OCI-LY7 (cell line): ENCODE measurements around the gene RNF144A. TPM values are rescaled to one million over a fixed set of nuclear protein-coding genes. Genes with fewer than 3 reads are reported as not detected.

Experiments used
- BruUV-seq: library from RNA; stranded (reverse); fragments of 400-500 nt; replicated peaks from 2 replicates; lab custom pipeline; 2021; lab: Mats Ljungman, UMichigan
- CTCF ChIA-PET: fragments of 300-600 bp; sonication (Branson Sonifier 250); formaldehyde crosslinking; loops from one replicate; lab custom pipeline; 2022; ENCODE audit warnings: antibody characterized with exemption; ENCODE audit not compliant: unreplicated experiment; lab: Charles Lee
- POLR2A ChIA-PET: fragments of 300-600 bp; sonication (Branson Sonifier 250); formaldehyde crosslinking; loops from one replicate; lab custom pipeline; 2022; ENCODE audit warnings: antibody characterized with exemption; lab: Charles Lee
- DNase-seq: peaks from one replicate; pipeline ENCODE4 v3.0.0-alpha.2; 2015; ENCODE audit warnings: low spot score
- H2AFZ ChIP-seq: fragments of 200-600 bp; sonication (generic), shearing (Covaris generic); 2 replicates; pipeline ENCODE4 v1.6.1; 2014; ENCODE audit warnings: mild to moderate bottlenecking, antibody characterized with exemption, low read length, moderate library complexity
- H3K27ac ChIP-seq: fragments of 200-600 bp; sonication (generic); 2 replicates; pipeline ENCODE4 v1.5.1; 2014; ENCODE audit warnings: mixed run types, low read depth, mild to moderate bottlenecking, moderate library complexity, low read length, inconsistent platforms; ENCODE audit not compliant: poor library complexity, severe bottlenecking
- H3K36me3 ChIP-seq: fragments of 200-600 bp; sonication (generic); 2 replicates; pipeline ENCODE4 v1.6.1; 2014; ENCODE audit warnings: mild to moderate bottlenecking, antibody characterized with exemption, low read length, moderate library complexity, mixed read lengths; ENCODE audit not compliant: insufficient read depth
- H3K4me1 ChIP-seq: fragments of 200-600 bp; sonication (generic); 2 replicates; pipeline ENCODE4 v1.5.1; 2014; ENCODE audit warnings: mild to moderate bottlenecking, low read length; ENCODE audit not compliant: insufficient read depth, poor library complexity, severe bottlenecking
- H3K4me2 ChIP-seq: fragments of 200-600 bp; sonication (generic); 2 replicates; pipeline ENCODE4 v1.6.1; 2014; ENCODE audit warnings: mild to moderate bottlenecking, low read length
- H3K4me3 ChIP-seq: fragments of 200-600 bp; sonication (generic); 2 replicates; pipeline ENCODE4 v1.5.1; 2014; ENCODE audit warnings: mild to moderate bottlenecking, low read depth, low read length; ENCODE audit not compliant: poor library complexity, severe bottlenecking
- H3K79me2 ChIP-seq: fragments of 200-600 bp; sonication (generic); 2 replicates; pipeline ENCODE4 v1.6.1; 2016; ENCODE audit warnings: low read depth, mild to moderate bottlenecking, low read length, moderate library complexity, mixed read lengths; ENCODE audit not compliant: insufficient read depth
- H3K9me2 ChIP-seq: fragments of 200-600 bp; sonication (generic); 2 replicates; pipeline ENCODE4 v1.6.1; 2016; ENCODE audit warnings: mild to moderate bottlenecking, low read length, mixed read lengths; ENCODE audit not compliant: insufficient read depth
- H3K9me3 ChIP-seq: fragments of 200-600 bp; sonication (generic); 2 replicates; pipeline ENCODE4 v1.6.1; 2014; ENCODE audit warnings: mild to moderate bottlenecking, mixed run types, low read length, mixed read lengths
- H4K20me1 ChIP-seq: fragments of 200-600 bp; sonication (generic); 2 replicates; pipeline ENCODE4 v1.6.1; 2014; ENCODE audit warnings: mild to moderate bottlenecking, antibody characterized with exemption, low read length, moderate library complexity, mixed read lengths; ENCODE audit not compliant: insufficient read depth
- CTCF ChIP-seq: fragments of 200-600 bp; sonication (generic); conservative IDR thresholded peaks from 2 replicates; pipeline ENCODE4 v1.5.1; 2014; ENCODE audit warnings: mild to moderate bottlenecking, antibody characterized with exemption, low read length, moderate library complexity, mixed read lengths
- EZH2phosphoT487 ChIP-seq: fragments of 200-600 bp; sonication (generic); IDR thresholded peaks from 2 replicates; pipeline ENCODE4 v1.6.1; 2018; ENCODE audit warnings: low read depth, borderline replicate concordance, mild to moderate bottlenecking, mixed run types, antibody characterized with exemption, low read length, moderate library complexity, mixed read lengths
- intact Hi-C: fragments of 100-400 bp; cut with micrococcal nuclease; formaldehyde crosslinking; loops from one replicate; pipeline ENCODE4 v1.10.0; 2022; ENCODE audit not compliant: unreplicated experiment
- total RNA-seq, 2 experiments: library from RNA; depleted of rRNA in 1 of 2; stranded (reverse); fragments of >200 nt in 1 of 2; shearing (Covaris generic) in 1 of 2; gene quantifications; 2 replicates each; pipeline ENCODE4 v1.2.3, GENCODE V29; 2014 to 2022

The RNF144A gene
- total RNA-seq, 2 experiments from 2014 or later, result 1.1 to 1.9 TPM

- Histone ChIP-seq H3K27ac (no peak overlapping the region), H3K4me2 (no peak overlapping the region), H3K9me2 (no peaks in the 10 kb centered on the region), H3K36me3 (no peaks in the 10 kb centered on the region; the same call in 1 of the 2 replicates), H3K4me3 (no peak overlapping the region), H2AFZ (peak overlapping the region; percentile 72; the same call in 1 of the 2 replicates), H3K4me1 (peaks cover 51% of the 10 kb centered on the region), H3K79me2 (no peaks in the 10 kb centered on the region), H4K20me1 (no peaks in the 10 kb centered on the region), H3K9me3 (no peaks in the 10 kb centered on the region; the same call in 1 of the 2 replicates)
- no TSS peak for BruUV-seq
- DNase-seq, result no peak
- ChIA-PET CTCF (no interaction called here), POLR2A (interaction anchor here (4.5 to 5.3 kb wide), 3 partner anchors 8 to 17 kb away, joined by 26 to 41 read pairs (median 28); no protein-coding TSS in a partner anchor)
- intact Hi-C loops, result no loop called here
- TF ChIP-seq EZH2phosphoT487 (no peak), CTCF (no peak)
Observed at GRCh38 chr2:7061450-7061789, 144.2 kb downstream of the RNF144A start.

DNA sequence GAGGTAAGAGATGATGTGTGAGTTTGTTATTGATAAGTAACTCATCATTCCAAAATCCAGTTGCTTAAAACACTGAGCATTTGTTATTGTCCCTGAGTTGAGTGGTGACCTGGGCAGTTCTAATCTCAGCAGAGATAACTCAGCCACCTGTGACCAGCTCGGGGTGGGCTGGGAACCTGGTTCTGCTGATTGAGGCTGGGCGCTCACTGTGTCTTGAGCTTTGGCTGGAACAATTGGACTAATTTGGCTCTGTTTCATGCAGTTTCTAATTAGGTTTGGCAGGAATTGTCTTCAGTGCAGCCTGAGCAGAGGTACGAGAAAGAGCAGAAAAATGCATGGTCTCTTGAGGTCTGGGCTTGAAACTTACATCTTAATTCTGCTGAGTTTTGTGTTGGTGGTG is 144.7 kb downstream of the RNF144A start:
- Histone ChIP-seq H3K9me2 (no peaks in the 10 kb centered on the region), H3K79me2 (no peaks in the 10 kb centered on the region), H3K27ac (no peak overlapping the region), H4K20me1 (no peaks in the 10 kb centered on the region), H3K4me3 (no peak overlapping the region), H3K9me3 (no peaks in the 10 kb centered on the region; the same call in 1 of the 2 replicates), H3K4me1 (peaks cover 46% of the 10 kb centered on the region), H3K36me3 (no peaks in the 10 kb centered on the region; the same call in 1 of the 2 replicates), H2AFZ (no peak overlapping the region), H3K4me2 (no peak overlapping the region)
- no TSS peak for BruUV-seq
- no peak for TF ChIP-seq EZH2phosphoT487
- TF ChIP-seq CTCF, result no peak
- intact Hi-C loops, result no loop called here
- ChIA-PET CTCF (interaction anchor here (0.7 kb wide), 1 partner anchor 10 kb away, joined by 3 read pairs; no protein-coding TSS in a partner anchor), POLR2A (interaction anchor here (0.6 to 5.3 kb wide), 7 partner anchors 8 to 1492 kb away, joined by 3 to 41 read pairs (median 7); no protein-coding TSS in a partner anchor)
- no peak for DNase-seq

DNA sequence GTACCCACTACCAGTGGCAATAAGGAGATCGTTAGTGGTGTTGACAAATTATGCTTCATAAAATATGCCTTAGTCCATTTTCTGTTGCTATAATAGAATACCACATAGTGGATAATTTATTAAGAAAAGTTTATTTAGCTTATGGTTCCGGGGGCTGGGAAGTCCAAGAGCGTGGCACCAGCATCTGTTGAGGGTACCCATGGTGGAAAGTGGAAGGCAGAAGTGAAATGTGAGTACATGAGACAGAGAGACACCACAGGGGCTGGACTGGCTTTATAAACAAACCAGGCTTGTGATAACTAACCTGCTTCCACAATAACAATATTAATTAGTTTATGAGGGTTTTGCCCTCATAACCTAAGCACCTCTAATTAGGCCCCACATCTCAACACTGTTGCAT is 146.6 kb downstream of the RNF144A start:
- intact Hi-C loops, result no loop called here
- CTCF ChIA-PET, result no interaction called here
- BruUV-seq, result no TSS peak

More for the DNA sequence above, 146.6 kb downstream of the RNF144A start:
- TF ChIP-seq CTCF, result no peak
- TF ChIP-seq EZH2phosphoT487, result no peak
- peaks cover 36% of the 10 kb centered on the region for H3K4me1 ChIP-seq
- POLR2A ChIA-PET, result interaction anchor here (4.5 kb wide), 1 partner anchor 12 kb away, joined by 41 read pairs; no protein-coding TSS in a partner anchor
- no peaks in the 10 kb centered on the region for H3K79me2 ChIP-seq
- no peak overlapping the region for H3K4me3 ChIP-seq
- H3K4me2 ChIP-seq, result no peak overlapping the region
- no peaks in the 10 kb centered on the region; the same call in 1 of the 2 replicates for H3K9me3 ChIP-seq
- no peaks in the 10 kb centered on the region; the same call in 1 of the 2 replicates for H3K36me3 ChIP-seq
- H3K27ac ChIP-seq, result no peak overlapping the region
- no peaks in the 10 kb centered on the region for H3K9me2 ChIP-seq
- no peak overlapping the region for H2AFZ ChIP-seq
- DNase-seq, result no peak
- H4K20me1 ChIP-seq, result no peaks in the 10 kb centered on the region
